ENCODE measurements around the gene DNAH10.

DNAH10 gene

GRCh38 chr12:123762715-123763052, 583 bp downstream of the DNAH10 start:
- Histone ChIP-seq H3K27ac (ENCODE audit: low read depth, low read length) (no peak overlapping the region), H3K4me2 (ENCODE audit: low read depth, low read length, poor library complexity, severe bottlenecking) (peak overlapping the region; percentile 45), H3K79me2 (ENCODE audit: insufficient read depth, low read length) (no peaks in the 10 kb centered on the region), H2AFZ (ENCODE audit: low read depth, low read length, severe bottlenecking) (no peak overlapping the region), H3F3A (ENCODE audit: insufficient read depth) (0 out of 2 replicates have a peak, but pooled peaks cover 4% of the 10 kb centered on the region), H4K20me1 (ENCODE audit: low read depth, low read length) (0 out of 2 replicates have a peak, but pooled peaks cover 4% of the 10 kb centered on the region), H3K36me3 (ENCODE audit: low read length) (peaks cover 4% of the 10 kb centered on the region; the same call in 1 of the 2 replicates), H3K9me2 (replicated peaks; ENCODE audit: insufficient read depth, low read length) (no peaks in the 10 kb centered on the region), H3K9ac (ENCODE audit: low read length) (no peak overlapping the region), H3K9me3 (ENCODE audit: insufficient read depth, low read length) (no peaks in the 10 kb centered on the region), H3K4me3 (ENCODE audit: insufficient read depth, low read length, poor library complexity, severe bottlenecking) (no peak overlapping the region), H3K27me3 (ENCODE audit: low read length) (no peaks in the 10 kb centered on the region)
- no peak for TF ChIP-seq EZH2phosphoT487 (conservative IDR thresholded peaks at IDR 0.05; ENCODE audit: low read length)
- TF ChIP-seq, protein P1, sequence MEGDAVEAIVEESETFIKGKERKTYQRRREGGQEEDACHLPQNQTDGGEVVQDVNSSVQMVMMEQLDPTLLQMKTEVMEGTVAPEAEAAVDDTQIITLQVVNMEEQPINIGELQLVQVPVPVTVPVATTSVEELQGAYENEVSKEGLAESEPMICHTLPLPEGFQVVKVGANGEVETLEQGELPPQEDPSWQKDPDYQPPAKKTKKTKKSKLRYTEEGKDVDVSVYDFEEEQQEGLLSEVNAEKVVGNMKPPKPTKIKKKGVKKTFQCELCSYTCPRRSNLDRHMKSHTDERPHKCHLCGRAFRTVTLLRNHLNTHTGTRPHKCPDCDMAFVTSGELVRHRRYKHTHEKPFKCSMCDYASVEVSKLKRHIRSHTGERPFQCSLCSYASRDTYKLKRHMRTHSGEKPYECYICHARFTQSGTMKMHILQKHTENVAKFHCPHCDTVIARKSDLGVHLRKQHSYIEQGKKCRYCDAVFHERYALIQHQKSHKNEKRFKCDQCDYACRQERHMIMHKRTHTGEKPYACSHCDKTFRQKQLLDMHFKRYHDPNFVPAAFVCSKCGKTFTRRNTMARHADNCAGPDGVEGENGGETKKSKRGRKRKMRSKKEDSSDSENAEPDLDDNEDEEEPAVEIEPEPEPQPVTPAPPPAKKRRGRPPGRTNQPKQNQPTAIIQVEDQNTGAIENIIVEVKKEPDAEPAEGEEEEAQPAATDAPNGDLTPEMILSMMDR (IDR thresholded peaks at IDR 0.05; ENCODE audit: insufficient read depth, low read length, poor library complexity, severe bottlenecking) = no peak

GRCh38 chr12:123763093-123763492, 992 bp downstream of the DNAH10 start:
- Histone ChIP-seq H3K9me3 (ENCODE audit: insufficient read depth, low read length) (no peaks in the 10 kb centered on the region), H3K9me2 (replicated peaks; ENCODE audit: insufficient read depth, low read length) (no peaks in the 10 kb centered on the region)

GRCh38 chr12:123764109-123764508, 2.0 kb downstream of the DNAH10 start:
- no peaks in the 10 kb centered on the region for H3K9me3 ChIP-seq (ENCODE audit: insufficient read depth, low read length)
- H3K4me3 ChIP-seq (ENCODE audit: insufficient read depth, low read length, poor library complexity, severe bottlenecking) = no peak overlapping the region
- H3K9me2 ChIP-seq (replicated peaks; ENCODE audit: insufficient read depth, low read length) = no peaks in the 10 kb centered on the region
- no peaks in the 10 kb centered on the region for H3K79me2 ChIP-seq (ENCODE audit: insufficient read depth, low read length)
- no peak overlapping the region for H3K9ac ChIP-seq (ENCODE audit: low read length)
- 0 out of 2 replicates have a peak, but pooled peaks cover 4% of the 10 kb centered on the region for H4K20me1 ChIP-seq (ENCODE audit: low read depth, low read length)
- no peaks in the 10 kb centered on the region for H3K27me3 ChIP-seq (ENCODE audit: low read length)
- TF ChIP-seq, protein P1 (IDR thresholded peaks at IDR 0.05; ENCODE audit: insufficient read depth, low read length, poor library complexity, severe bottlenecking) = no peak
- no peak for TF ChIP-seq EZH2phosphoT487 (conservative IDR thresholded peaks at IDR 0.05; ENCODE audit: low read length)
- no peaks in the 10 kb centered on the region for H3K36me3 ChIP-seq (ENCODE audit: low read length)
- 0 out of 2 replicates have a peak, but pooled peaks cover 4% of the 10 kb centered on the region for H3F3A ChIP-seq (ENCODE audit: insufficient read depth)
- no peak overlapping the region for H3K4me2 ChIP-seq (ENCODE audit: low read depth, low read length, poor library complexity, severe bottlenecking)
- H2AFZ ChIP-seq (ENCODE audit: low read depth, low read length, severe bottlenecking) = no peak overlapping the region
- H3K27ac ChIP-seq (ENCODE audit: low read depth, low read length) = no peak overlapping the region

More at GRCh38 chr12:123763093-123763492, 992 bp downstream of the DNAH10 start:
- Histone ChIP-seq H3K27me3 (ENCODE audit: low read length) (no peaks in the 10 kb centered on the region), H4K20me1 (ENCODE audit: low read depth, low read length) (0 out of 2 replicates have a peak, but pooled peaks cover 4% of the 10 kb centered on the region), H2AFZ (ENCODE audit: low read depth, low read length, severe bottlenecking) (no peak overlapping the region), H3K9ac (ENCODE audit: low read length) (no peak overlapping the region), H3K4me2 (ENCODE audit: low read depth, low read length, poor library complexity, severe bottlenecking) (no peak overlapping the region), H3K27ac (ENCODE audit: low read depth, low read length) (no peak overlapping the region), H3K4me3 (ENCODE audit: insufficient read depth, low read length, poor library complexity, severe bottlenecking) (no peak overlapping the region), H3K79me2 (ENCODE audit: insufficient read depth, low read length) (no peaks in the 10 kb centered on the region), H3F3A (ENCODE audit: insufficient read depth) (0 out of 2 replicates have a peak, but pooled peaks cover 4% of the 10 kb centered on the region), H3K36me3 (ENCODE audit: low read length) (peaks cover under 1% of the 10 kb centered on the region; the same call in 1 of the 2 replicates)
- TF ChIP-seq, protein P1 (IDR thresholded peaks at IDR 0.05; ENCODE audit: insufficient read depth, low read length, poor library complexity, severe bottlenecking) = no peak
- no peak for TF ChIP-seq EZH2phosphoT487 (conservative IDR thresholded peaks at IDR 0.05; ENCODE audit: low read length)

Data from SU-DHL-6 (cell line).